Measurements from ENCODE around the gene PBX1.

- no peak for TF ChIP-seq EZH2phosphoT487 (IDR thresholded peaks at IDR 0.05; ENCODE audit: insufficient read depth, low read depth)
- no peak for TF ChIP-seq EZH2 (IDR thresholded peaks at IDR 0.05; ENCODE audit: insufficient read depth, poor library complexity, severe bottlenecking)
Observed at GRCh38 chr1:164723296-164723798, 164.4 kb downstream of the PBX1 start.
